ENCODE results near the gene ELL. TPM values are rescaled to one million over a fixed set of nuclear protein-coding genes. Genes with fewer than 3 reads are reported as not detected.
A peak's percentile ranks its signal among the peaks of the same experiment; 100 is the strongest.

The ELL gene
- total RNA-seq, 4 donors from 2014 or later, result 4.1 to 43.5 (median 21.7) TPM

DNA sequence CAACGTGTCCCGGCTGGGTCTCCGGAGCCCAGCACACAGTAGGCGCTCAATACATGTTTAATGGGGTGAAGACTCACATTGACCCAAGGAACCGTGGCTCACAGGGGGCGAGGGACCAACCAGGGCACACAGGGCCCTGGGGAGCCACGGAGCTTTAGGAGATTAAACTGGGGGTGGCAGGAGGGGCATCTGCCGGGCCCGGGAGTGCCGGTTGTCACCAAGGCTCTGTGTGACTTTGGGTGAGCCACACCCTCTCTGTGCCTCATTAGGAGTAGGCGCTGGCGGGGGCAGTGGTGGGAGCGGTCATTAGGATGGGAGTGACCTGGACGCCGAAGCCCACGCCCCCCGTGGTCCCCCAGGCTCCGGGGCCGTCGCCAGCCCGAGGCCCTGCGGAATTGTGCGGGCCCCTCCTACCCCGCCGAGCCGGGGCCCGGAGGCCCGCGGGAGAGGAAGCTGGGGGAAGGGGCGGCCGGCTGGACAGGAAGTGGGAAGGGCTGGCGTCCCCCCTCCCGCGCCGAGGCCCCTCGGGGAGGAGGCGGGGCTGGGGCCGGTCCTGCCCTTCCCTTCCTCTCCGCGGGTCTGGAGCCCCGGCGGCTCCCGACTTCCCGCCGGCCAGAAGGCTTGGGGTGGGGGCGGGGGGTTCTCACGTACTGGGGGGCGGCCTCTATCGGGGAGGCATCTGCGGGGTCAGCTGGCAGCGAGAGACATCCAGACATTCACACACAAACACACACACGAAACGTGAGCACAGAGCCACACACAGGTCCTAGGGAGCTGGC lies 104.4 kb downstream of the ELL start:
- Histone ChIP-seq H3K36me3 (no peaks in the 10 kb centered on the region), H3K9me3 (no peaks in the 10 kb centered on the region), H3K4me1 (peaks cover 0 to 34% of the 10 kb centered on the region in 2 donors), H3K4me3 (peak overlapping the region; percentile 36 to 46), H3K27me3 (no peaks in the 10 kb centered on the region), H3K27ac (peak overlapping the region; percentile 90 to 93)
- intact Hi-C loops (cut with DNase I; ENCODE audit: low total_unique reads), result loop anchor here (10.0 kb wide), 1 partner anchor 73 kb away; the partner anchor contains the start of gene PGPEP1
- TF ChIP-seq POLR2A (IDR thresholded peaks at IDR 0.05), result peak in 1 of 2 donors; percentile 66
- TF ChIP-seq, protein P1, sequence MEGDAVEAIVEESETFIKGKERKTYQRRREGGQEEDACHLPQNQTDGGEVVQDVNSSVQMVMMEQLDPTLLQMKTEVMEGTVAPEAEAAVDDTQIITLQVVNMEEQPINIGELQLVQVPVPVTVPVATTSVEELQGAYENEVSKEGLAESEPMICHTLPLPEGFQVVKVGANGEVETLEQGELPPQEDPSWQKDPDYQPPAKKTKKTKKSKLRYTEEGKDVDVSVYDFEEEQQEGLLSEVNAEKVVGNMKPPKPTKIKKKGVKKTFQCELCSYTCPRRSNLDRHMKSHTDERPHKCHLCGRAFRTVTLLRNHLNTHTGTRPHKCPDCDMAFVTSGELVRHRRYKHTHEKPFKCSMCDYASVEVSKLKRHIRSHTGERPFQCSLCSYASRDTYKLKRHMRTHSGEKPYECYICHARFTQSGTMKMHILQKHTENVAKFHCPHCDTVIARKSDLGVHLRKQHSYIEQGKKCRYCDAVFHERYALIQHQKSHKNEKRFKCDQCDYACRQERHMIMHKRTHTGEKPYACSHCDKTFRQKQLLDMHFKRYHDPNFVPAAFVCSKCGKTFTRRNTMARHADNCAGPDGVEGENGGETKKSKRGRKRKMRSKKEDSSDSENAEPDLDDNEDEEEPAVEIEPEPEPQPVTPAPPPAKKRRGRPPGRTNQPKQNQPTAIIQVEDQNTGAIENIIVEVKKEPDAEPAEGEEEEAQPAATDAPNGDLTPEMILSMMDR (IDR thresholded peaks at IDR 0.05), result peak in 1 of 4 experiments; percentile 2
- DNase-seq, result peak; percentile 81 to 86

DNA sequence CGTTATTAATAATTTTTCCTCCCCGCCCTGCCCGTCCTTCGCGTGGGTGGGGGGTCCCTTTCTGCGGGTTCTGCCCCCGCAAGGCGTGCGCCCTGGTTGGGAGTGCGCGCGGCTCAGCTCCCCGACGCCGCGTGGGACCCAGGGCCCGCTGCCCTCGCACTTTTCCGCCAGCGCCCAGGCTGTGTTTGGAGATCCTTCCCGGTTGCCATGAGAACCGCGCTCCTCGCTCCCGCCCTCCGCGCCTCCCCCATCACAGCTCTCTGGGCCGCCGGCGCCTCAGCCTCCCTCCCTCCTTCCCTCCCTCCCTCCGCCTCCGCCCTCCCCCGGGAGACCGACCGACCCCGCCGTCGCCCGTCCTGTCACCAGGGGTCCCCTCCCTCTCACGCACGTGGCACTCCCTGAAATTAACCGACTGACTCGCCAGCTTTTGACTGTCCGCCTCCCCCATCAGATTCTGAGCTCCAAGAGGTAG lies 105.1 kb downstream of the ELL start:
- Histone ChIP-seq H3K27me3 (no peaks in the 10 kb centered on the region), H3K36me3 (no peaks in the 10 kb centered on the region), H3K9me3 (no peaks in the 10 kb centered on the region), H3K4me1 (peaks cover 0 to 34% of the 10 kb centered on the region in 2 donors), H3K27ac (peak overlapping the region; percentile 90 to 93), H3K4me3 (peak overlapping the region; percentile 36 to 46)
- intact Hi-C loops (cut with DNase I; ENCODE audit: low total_unique reads), result loop anchor here (10.0 kb wide), 1 partner anchor 72 kb away; the partner anchor contains the start of gene PGPEP1
- peak; percentile 93 to 95 for DNase-seq
- TF ChIP-seq, protein P1 (IDR thresholded peaks at IDR 0.05), result no peak
- TF ChIP-seq POLR2A (IDR thresholded peaks at IDR 0.05), result peak in 1 of 2 donors; percentile 71

DNA sequence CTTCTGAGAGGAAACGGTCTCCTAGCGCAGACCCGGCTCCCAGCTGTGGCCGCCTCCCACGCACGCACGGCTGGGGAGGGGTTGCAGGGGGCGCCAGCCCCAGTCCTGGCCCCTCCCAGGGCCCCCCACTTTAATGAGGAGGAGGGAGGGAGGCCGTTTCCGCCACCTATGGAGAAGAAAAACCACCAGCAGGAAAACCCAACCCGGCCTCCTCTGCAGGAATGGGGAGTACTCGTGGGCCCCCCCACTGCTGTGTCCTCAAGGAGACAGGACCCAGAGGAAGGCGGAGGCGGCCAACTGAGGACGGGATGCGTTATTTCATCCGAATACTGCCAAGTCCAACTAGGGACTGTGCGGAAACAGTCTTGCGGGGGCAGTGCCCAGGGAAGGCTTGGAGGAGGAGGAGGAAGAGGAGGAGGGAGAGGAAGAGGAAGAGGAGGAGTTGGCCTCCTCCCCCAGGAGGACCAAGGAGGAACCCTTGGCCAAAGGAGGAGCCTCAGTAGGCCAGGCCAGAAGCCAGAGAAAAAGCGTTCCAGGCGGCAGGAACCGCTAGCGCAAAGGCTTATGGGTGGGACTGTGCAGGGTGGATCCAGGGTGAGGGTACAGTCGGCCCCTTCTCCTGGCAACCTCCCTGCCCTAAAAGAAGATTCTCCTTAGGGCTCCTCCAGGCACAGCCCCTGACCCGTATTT lies 106.5 kb downstream of the ELL start:
- H3K4me3 ChIP-seq, result peak overlapping the region; percentile 21 to 46
- H3K27ac ChIP-seq, result peak overlapping the region; percentile 90 to 93
- H3K27me3 ChIP-seq, result no peaks in the 10 kb centered on the region
- DNase-seq, result peak; percentile 91 to 96
- intact Hi-C loops (cut with DNase I; ENCODE audit: low total_unique reads), result loop anchor here (10.0 kb wide), 1 partner anchor 71 kb away; the partner anchor contains the start of gene PGPEP1
- TF ChIP-seq, protein P1 (IDR thresholded peaks at IDR 0.05), result peak in 1 of 4 experiments; percentile 7
- peak; percentile 64 to 72 for TF ChIP-seq POLR2A (IDR thresholded peaks at IDR 0.05)
- no peaks in the 10 kb centered on the region for H3K9me3 ChIP-seq
- H3K4me1 ChIP-seq, result peaks cover 0 to 21% of the 10 kb centered on the region in 2 donors
- no peaks in the 10 kb centered on the region for H3K36me3 ChIP-seq

DNA sequence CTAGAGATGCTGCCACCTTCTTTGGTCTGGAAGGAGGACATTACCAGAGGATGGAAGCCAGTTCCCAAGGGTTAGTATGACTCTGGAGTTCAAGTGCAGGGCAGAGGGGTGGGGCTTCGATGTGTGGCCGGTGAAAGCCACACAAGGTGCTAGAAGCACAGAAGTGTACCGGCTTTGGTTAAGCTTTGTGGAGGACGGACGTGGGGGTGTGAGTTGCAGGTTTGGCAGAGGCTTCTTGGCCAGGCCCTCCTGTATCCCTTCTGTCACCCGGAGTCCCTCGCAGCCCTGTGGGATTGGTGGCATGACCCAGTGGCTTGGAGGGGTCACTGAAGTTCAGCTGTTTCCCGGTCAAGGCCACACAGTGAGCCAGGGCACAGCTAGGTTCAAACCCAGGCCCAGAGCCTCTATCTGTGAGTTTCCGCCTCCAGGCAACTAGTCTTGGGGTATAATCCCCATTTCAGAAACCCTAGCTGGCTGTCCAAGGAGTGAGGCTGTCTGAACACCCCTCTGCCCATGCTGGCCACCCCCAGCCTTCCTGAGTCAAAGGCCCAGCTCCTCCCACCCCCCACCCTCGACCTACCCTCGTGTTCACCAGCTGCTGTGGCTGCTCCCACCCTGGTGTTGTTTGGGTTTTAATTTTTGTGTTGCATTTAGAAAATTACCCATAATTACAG lies 107.2 kb downstream of the ELL start:
- peak overlapping the region; percentile 21 to 46 for H3K4me3 ChIP-seq
- DNase-seq, result peak; percentile 55 to 60
- H3K4me1 ChIP-seq, result peaks cover 0 to 20% of the 10 kb centered on the region in 2 donors
- no peaks in the 10 kb centered on the region for H3K27me3 ChIP-seq
- TF ChIP-seq, protein P1 (IDR thresholded peaks at IDR 0.05), result no peak
- no peak for TF ChIP-seq POLR2A (IDR thresholded peaks at IDR 0.05)
- H3K9me3 ChIP-seq, result no peaks in the 10 kb centered on the region
- intact Hi-C loops (cut with DNase I; ENCODE audit: low total_unique reads), result loop anchor here (10.0 kb wide), 1 partner anchor 70 kb away; the partner anchor contains the start of gene PGPEP1
- no peaks in the 10 kb centered on the region for H3K36me3 ChIP-seq
- peak overlapping the region; percentile 90 to 93 for H3K27ac ChIP-seq
